NCI-H128 (cell line): ENCODE data around the gene VPREB3.
"Not testable (repeated sequence)": the region's sequence is repeated elsewhere in the genome, so short reads cannot be mapped to it uniquely, and the experiment has no call there.

Experiments used
- DNase-seq: peaks from one replicate; lab custom pipeline; 2025; ENCODE audit not compliant: unreplicated experiment; lab: John Stamatoyannopoulos, UW

Gene VPREB3

DNA sequence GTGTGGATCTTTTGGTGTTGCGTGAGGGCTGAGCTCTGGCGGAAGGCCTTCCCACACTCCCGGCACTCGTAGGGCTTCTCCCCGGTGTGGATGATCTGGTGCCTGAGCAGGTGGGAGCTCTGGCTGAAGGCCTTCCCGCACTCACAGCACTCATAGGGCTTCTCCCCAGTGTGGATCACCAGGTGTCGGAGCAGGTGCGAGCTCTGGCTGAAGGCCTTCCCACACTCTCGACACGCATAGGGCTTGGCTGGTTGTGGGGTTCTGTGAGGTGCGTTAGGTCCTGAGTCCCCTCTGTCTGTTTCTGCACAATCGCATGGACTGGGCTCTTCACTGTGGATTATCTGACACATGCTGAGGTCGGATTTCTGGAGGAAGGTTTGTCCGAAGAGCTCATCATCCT, 9.7 kb downstream of the VPREB3 start:
- DNase-seq, result no peak

DNA sequence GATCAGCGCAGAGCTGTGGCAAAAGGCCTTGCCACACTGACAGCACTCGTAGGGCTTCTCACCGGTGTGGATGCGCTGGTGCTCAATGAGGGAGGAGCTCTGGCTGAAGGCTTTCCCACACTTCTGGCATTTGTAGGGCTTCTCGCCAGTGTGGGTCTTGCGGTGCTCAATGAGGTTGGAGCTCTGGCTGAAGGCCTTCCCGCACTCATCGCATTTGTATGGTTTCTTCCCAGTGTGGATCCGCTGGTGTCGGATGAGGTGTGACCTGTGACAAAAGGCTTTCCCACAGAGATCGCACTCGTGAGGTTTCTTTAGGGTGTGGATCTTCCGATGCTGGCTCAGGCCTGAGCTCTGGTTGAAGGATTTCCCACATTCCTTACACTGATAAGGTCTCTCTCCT, 10.2 kb downstream of the VPREB3 start:
- DNase-seq, result no peak

DNA sequence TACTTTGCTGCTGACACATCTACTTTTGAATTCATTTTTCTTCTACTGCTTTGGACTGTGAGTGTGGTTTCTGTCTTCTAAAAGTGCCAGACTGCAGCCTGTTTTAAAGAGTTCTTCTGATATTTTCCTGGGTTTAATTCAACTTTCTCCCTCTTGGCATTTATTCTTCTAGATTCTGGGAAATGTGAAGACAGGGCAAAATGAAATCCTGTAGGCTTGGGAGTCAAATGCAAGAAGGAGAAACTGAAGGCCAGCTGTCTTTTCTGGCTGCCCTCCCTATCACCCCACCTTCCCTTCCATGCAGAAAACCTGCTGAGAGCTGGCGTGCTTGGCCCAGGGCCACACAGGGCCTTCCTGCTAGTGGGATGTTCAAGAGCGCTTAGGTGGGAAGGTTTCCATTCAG, 10.9 kb downstream of the VPREB3 start:
- DNase-seq, result no peak

DNA sequence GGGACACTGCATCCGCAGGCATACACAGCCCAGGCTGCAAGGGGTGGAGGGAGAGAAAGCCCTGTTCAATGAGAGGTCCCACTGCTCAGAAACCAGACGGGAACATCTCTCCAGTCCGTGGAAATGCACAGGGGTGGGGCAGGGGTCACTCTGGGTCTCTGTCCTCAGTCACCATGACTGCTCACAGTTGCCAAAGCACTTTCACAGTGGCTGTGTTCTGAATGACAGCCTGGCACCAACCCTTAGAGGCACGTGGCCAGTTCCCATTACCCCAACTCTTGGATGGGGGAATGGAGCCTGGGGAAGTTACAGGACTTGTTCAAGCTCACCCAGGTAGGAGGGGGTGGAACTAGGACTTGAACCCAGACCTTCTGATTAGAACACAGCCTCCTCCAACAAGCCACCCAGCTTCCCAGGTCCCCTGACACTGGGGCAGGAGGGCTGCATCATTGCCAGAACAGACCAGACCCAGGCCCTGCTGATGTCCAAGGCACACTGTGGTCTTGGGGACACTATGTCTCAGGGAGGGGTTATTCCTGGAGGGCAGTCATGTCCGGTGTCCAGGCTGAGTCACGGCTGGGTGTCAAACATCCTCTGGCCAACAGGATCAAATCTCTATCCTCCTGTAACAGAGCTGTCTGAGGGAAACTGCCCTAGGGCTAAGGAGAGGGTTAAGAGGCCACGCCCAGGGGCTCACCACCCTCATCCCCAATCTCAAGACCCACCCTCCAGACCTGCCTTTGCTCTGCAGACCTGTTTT, 11.5 kb downstream of the VPREB3 start:
- no peak for DNase-seq

DNA sequence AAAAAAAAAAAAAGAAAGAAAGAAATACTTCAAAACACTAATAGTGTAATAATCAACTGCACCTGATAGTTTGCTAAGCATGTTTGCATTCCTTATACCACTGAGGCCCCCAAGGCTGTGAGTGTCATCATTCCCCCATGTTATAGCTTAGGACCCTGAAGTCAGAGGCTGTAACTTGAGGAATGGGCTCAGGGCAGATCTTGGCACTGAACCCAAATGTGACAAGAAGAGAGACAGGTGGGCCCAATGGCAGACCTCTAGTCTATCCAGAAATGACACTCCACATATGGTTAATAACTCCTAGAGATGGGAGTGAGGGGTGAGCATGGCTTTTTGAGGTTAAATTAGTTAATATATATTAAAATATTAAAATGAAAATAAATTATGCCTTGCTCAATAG, 16.5 kb downstream of the VPREB3 start:
- DNase-seq, result no peak

DNA sequence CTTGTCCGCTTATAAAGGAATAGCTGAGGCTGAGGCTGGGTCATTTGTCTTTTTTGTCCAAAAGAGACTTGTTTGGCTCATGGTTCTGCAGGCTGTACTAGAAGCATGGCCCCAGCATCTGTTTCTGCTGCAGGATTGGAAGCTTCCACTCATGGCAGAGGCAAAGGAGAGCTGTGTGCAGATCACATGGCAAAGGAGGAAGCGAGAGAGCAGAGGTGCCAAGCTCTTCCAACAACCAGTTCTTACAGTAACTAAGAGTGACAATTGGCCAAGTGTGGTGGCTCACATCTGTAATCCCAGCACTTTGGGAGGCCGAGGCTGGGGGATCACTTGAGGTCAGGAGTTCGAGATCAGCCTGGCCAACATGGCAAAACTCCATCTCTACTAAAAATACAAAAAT, 26.1 kb downstream of the VPREB3 start:
- not testable (repeated sequence) for DNase-seq

DNA sequence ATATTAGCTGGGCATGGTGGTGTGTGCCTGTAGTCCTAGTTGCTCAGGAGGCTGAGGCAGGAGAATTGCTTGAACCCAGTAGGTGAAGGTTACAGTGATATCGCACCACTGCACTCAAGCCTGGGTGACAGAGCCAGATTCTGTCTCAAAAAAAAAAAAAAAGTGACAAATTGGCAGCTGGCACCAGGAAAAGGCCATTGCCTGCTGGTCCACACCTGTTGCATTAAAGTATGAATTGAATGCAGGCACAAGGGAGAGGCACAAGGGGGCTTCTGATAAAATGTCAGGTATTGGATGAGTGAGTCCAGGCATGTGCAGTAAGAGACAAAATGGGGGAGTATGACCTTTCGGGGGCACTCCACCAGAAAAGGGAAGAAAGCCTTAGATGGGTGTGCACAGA, 31.5 kb downstream of the VPREB3 start:
- no peak for DNase-seq

DNA sequence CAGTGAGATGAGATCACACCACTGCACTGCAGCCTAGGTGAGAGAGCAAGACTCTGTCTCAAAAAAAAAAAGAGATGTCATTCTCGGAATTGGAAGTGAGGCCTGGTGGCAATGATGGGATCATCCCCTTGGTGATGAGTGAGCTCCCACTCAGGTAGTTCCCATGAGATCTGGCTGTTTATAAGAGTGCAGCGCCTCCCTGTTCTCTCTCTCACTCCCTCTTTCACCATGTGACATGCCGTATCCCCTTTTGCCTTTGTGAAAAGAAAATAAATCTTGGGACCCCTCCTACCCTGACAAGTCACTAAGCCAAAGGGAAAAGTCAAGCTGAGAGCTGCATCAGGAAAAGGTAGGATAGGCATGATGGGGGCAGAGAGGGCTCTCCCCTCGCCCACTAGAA, 32.1 kb downstream of the VPREB3 start:
- no peak for DNase-seq

DNA sequence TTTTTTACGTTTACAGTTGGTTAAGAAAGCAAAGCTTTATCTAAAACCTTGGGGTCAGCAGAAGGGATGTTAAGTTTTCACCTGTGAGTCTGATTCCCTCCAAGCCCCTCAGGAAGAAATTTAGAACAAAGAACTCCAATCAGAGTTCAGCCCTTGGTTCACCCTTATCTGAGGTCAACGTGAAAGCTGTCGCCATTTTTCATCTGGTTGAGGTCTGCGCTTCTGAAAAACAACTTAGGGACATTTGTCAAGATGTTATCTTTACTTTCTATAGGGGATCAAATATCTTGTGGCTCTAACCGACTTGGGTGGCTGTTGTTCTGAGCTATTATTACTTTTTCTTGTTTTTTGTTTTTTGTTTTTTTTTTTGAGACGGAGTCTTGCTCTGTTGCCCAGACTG, 33.4 kb downstream of the VPREB3 start:
- DNase-seq, result no peak

DNA sequence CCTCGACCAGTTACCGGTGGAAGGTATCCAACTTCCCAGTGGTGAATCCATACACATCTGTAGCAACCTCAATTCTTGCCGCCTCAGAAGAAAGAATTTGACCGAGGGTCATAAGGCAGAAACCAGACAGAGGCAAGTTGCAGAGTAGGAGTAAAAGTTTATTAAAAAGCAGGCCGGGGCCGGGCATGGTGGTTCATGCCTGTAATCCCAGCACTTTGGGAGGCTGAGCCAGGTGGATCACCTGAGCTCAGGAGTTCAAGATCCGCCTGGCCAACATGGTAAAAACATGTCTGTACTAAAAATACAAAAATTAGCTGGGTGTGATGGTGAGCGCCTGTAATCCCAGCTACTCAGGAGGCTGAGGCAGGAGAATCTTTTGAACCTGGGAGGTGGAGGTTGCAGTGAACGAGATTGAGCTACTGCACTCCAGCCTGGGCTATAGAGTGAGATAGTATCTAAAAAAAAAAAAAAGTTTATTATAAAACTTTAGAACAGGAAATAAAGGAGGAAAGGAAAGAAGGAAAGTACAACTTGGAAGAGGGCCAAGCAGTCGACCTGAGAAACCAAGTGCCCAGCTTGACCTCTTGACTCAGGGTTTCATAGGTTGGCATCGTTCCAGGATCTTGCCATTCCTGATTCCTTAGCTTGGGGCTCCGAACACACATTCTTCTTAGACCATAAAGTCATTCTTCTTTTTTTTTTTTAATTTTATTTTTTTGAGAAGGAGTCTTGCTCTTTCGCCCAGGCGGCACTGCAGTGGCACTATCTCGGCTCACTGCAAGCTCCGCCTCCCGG, 35.7 kb downstream of the VPREB3 start:
- no peak for DNase-seq

DNA sequence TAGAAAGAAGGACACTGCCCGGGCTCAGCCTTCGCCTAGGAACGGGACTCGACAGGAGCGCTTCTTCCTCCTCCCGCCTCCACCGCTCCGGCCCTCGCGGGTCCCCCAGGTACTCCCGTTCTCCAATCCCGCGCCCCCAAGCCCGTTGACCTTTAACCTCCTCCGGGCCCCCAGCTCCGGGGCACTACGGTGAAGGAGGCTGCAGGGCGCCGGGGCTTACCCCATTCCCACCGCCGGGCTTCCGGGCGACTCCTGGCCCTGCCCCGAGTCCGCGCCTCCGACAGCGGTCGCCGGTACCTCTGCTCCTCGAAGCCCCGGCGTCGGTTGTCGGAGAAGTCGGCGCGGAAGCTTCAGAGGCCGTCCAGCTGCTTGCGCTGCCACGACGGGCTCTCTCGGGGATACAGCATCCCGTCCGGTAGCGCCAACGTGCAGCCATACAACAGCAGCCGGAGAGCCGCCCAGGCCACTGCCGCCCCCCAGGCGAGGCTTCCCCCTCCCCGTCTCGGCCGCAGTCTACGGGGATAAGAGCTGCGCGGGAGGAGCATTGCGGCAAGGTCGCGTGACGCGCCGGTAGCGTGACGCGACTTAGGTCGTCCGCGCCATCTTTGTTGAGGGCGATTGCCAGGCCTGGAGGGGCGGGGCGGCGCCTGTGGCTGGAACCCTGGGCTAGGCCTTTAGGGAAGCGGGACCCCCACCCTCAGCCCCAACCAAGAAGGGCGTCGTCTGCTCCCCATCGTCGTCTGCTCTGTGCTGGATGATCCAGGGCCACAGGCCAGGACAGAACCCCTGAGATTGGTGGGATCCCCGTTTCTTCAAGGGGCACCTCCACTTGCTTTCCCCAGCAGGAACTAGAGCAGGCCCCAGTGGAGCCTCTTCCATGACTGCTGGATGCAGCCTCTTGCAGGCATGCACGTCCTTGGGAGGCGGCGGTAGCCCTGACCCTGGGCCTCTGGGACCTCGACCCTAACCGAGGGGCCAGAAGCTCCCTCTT, 37.1 kb downstream of the VPREB3 start:
- peak; percentile 32 for DNase-seq

DNA sequence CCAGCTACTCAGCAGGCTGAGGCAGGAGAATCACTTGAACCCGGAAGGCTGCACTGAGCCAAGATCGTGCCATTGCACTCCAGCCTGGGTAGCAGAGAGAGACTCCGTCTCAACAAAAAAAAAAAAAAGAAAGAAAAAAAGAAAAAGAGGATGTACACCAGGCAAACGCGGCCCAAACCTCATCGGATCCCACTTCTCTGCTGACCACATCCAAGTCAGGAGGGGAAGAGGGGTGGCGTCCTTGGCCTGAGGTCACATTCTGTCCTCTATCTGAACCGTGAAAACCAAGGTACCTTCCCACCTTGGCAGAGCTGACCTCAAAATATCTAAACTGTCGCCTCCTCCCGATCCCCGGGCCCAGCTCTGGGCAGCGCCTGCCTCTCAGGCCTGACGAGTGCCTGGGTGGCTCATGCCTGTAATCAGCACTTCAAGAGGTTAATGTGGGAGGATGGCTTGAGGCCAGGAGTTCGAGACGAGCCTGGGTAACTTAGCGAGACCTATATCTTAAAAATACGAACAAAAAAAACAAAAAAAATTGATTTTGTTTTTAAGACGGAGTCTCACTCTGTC, 38.3 kb downstream of the VPREB3 start:
- no peak for DNase-seq

DNA sequence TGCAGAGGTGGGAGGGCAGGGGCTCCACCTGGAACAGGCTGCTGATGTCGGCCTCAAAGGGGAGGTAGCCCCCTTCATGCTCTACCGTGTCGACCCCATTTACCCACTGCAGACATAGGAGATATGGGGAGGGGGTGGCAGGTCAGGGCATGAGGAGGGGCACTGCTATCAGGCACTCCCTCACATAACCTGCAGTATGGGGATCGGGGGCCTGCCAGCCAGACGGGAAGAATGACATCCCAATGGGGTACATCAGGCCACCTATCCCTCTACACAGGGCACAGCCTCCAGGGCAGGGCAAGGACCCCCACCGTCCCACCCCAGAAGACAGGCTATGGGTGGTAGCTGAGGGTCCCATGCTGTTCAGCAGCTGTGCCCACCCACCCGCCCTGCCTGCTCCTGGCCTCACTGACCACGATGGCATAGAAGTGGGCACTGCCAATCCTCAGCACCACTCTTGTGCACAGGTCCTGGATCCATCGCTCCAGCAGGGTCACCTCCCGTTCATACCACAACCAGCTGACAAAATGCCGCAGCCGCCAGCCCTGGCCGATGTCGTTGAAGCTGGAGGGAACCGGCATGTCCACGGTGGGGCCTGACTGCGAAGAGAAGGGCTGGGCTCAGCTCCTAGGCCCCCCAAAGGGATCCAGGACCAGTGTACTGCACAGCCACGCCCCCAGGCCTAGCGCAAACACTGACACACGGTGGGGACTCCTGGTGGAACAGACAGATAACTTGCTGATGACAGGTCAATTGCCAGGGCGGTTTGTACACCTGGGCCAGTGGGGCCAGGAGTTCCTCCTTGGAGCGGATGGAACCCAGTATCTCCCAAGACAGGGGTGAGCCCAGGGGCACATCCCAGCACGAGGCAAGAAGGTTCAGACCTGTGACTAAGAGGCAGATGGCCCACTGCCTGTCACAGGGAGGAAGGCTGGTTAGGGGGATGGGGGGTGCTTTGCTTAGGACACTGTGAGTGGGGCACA, 39.3 kb downstream of the VPREB3 start:
- no peak for DNase-seq

DNA sequence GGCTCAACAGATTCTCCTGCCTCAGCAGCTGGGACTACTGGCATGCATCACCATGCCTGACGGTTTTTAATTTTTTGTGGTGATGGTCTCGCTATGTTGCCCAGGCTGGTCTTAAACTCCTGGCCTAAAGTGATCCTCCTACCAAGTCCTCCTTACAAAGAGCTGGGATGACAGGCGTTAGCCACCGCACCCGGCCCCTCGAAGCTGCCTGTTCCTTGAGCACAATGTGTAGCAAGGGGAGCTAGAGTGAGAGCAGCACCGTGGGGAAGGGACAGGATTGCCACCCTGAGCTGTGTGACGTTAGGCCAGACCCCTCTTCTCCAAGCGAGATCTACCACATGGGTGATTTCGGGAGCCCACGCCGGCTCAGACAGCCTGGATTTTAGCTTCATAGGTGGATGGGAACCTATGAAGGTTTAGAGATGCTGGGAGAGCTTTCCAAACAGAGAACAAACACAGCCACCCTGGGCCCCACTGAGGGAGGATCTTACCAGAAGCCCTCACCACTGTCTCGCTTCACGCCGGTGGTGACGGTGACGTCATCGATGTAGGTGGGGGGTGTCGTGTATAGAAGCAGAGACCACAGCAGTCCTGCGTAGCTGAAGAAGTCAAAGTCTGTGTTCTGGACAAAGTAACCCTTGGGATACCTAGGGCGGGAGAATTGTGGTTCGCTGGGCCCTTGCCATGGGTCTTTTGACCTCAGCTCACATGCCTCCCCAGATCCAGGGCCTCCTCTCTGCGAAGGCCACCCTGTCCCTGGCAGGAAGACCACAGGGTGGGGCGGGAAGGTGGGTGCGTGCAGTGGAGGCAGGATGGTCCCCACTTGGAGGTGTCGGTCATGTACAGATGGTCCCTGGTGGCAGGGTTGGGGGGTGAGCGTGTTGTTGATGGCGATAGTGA, 40.3 kb downstream of the VPREB3 start:
- no peak for DNase-seq

DNA sequence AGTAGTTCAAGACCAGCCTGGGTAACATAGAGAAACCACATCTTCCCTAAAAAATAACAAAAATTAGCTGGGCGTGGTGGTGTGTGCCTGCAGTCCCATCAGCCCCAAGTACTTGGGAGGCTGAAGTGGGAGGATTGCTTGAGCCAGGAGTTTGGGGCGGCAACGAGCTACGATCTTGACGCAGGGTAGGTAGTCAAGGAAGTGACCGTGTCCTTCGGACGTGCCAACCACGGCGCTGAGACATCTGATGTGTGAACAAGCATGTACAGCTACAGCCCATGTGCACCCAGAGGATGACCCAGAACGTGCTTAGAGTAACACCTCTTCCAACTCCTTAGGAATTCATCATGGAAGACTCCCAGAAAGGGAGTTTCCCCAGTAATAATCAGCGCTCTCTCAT, 42.0 kb downstream of the VPREB3 start:
- DNase-seq, result no peak

DNA sequence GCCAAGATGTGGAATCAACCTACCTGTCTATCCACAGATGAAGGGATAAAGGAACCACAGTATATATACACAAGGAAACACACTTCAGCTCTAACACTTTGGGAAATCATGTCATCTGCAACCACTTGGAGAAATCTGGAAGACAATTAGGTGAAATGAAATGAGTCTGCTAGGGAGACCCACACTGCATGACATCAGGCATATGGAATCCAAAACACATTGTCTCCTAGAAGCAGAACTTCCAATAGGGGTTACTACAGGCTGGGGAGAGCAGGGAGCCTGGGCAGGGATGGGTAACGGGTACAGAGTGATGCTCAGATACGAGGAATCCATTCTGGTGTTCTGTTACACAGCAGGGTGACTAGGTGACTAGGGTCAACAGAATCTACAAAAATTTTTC, 45.1 kb downstream of the VPREB3 start:
- DNase-seq, result no peak

DNA sequence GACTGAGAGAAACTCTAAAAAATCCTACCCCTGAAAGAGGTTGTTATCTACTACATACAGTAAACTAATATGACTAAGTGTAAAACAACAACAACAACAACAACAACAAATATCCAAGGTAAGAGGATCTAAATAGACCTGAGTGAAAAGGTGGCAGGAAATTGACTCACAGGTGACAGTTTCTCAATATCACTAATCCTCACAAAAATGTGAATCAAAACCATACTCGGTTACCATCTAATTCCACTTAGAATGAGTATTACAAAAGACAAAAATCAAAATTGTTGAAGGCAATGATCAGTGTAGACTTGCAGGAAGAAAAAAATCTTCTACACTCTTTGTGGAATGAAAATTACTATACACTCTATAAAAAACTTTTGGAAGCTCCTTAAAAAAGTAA, 46.0 kb downstream of the VPREB3 start:
- DNase-seq, result no peak

DNA sequence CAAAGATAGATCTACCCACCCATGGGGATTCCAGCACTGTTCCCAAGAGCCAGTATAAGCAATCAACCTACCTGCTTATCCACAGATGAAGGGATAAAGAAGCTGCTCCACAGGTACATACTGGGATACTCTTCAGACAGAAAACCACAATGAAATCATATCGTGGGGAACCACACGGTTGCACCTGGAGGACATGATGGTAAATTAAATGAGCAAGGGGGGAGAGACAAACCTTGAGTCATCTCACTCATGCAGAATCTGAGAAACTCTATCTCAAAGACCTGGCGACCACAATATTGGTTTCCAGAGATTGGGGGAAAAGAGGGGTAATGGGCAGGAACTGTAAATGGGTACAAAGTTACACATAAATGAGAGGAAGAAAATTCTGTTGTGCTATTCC, 48.9 kb downstream of the VPREB3 start:
- no peak for DNase-seq

DNA sequence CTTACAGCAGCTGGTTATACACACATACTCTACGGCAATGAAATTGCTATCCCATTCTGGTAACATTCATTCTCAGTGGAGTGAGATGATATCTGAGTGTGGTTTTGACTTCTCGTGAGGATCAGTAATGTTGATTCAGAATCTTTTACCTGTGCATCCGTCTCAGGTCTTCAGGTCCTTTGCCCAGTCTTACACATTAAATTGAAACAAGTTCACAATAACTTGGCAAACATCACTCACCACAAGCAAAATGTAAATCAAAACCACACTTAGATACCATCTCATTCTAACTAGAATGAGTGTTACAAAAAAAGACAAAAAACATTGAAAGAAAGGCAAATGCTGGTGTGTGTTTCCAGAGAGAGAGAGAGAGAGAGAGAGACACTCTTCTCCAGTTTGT, 49.4 kb downstream of the VPREB3 start:
- DNase-seq, result no peak
